HepG2 (cell line): ENCODE measurements around the gene NRBP1. TPM values are rescaled to one million over a fixed set of nuclear protein-coding genes. Genes with fewer than 3 reads are reported as not detected.

Source experiments
- ATAD3A ChIP-seq: sonication (generic); formaldehyde crosslinking; IDR thresholded peaks from 2 replicates; pipeline ENCODE4 v1.4.0; 2020; ENCODE audit warnings: missing genetic modification reagents
- EHMT2 ChIP-seq: fragments of 200-600 bp; sonication (generic); IDR thresholded peaks from 2 replicates; pipeline ENCODE4 v1.7.0; 2017; ENCODE audit warnings: antibody characterized with exemption, low read depth, low read length, borderline replicate concordance
- FOXA1 ChIP-seq, 2 experiments: fragments of 450-650 bp in 1 of 2; sonication (generic) in 1 of 2; formaldehyde crosslinking in 1 of 2; IDR thresholded peaks; 2 replicates each; pipeline versions ENCODE4 v1.4.0 to v1.6.1; 2016 to 2020; ENCODE audit warnings: missing genetic modification reagents in 1 of 2
- GPN1 ChIP-seq: sonication (generic); formaldehyde crosslinking; IDR thresholded peaks from 2 replicates; pipeline ENCODE4 v1.5.1; 2020; ENCODE audit warnings: missing genetic modification reagents, borderline replicate concordance
- HMG20A ChIP-seq: IDR thresholded peaks from 2 replicates; pipeline ENCODE4 v1.6.1; 2016; ENCODE audit warnings: borderline replicate concordance
- KLF11 ChIP-seq: IDR thresholded peaks from 2 replicates; pipeline ENCODE4 v1.6.1; 2016; ENCODE audit warnings: missing compliant biosample characterization
- MXI1 ChIP-seq: IDR thresholded peaks from 3 replicates; pipeline ENCODE4 v1.6.1; 2012; ENCODE audit warnings: low read depth, low read length, inconsistent platforms, borderline replicate concordance
- NONO ChIP-seq, 2 experiments: fragments of 450-650 bp in 1 of 2; sonication (generic) in 1 of 2; formaldehyde crosslinking in 1 of 2; IDR thresholded peaks in 1 of 2; conservative IDR thresholded peaks in 1 of 2; 2 replicates each; pipeline versions ENCODE4 v1.6.1 to v1.8.0; 2017 to 2022; ENCODE audit warnings: mild to moderate bottlenecking in 1 of 2, missing genetic modification reagents in 1 of 2, moderate library complexity in 1 of 2
- PHF5A ChIP-seq: IDR thresholded peaks from one replicate; pipeline ENCODE4 v1.6.1; 2018; ENCODE audit warnings: low read depth, missing genetic modification reagents; ENCODE audit not compliant: unreplicated experiment
- SALL2 ChIP-seq: sonication (generic); formaldehyde crosslinking; IDR thresholded peaks from 2 replicates; pipeline ENCODE4 v1.8.1; 2023; ENCODE audit warnings: mild to moderate bottlenecking, missing genetic modification reagents, inconsistent platforms
- SIX1 ChIP-seq: sonication (generic); formaldehyde crosslinking; IDR thresholded peaks from 2 replicates; pipeline ENCODE4 v1.4.0; 2020; ENCODE audit warnings: missing genetic modification reagents, borderline replicate concordance
- TBL1XR1 ChIP-seq: fragments of 150-350 bp; IDR thresholded peaks from 2 replicates; pipeline ENCODE4 v1.6.1; 2014; ENCODE audit warnings: borderline replicate concordance, low read length; ENCODE audit not compliant: partially characterized antibody
- TEAD3 ChIP-seq: optimal IDR thresholded peaks from 2 replicates; pipeline ENCODE3; 2016; ENCODE audit warnings: borderline replicate concordance
- ZFP1 ChIP-seq: IDR thresholded peaks from 2 replicates; pipeline ENCODE4 v1.6.1; 2016
- ZNF749 ChIP-seq: sonication (generic); formaldehyde crosslinking; IDR thresholded peaks from 2 replicates; pipeline ENCODE4 v1.8.0; 2022; ENCODE audit warnings: mild to moderate bottlenecking, missing genetic modification reagents, moderate library complexity, borderline replicate concordance
- ZNF75D ChIP-seq: sonication (generic); formaldehyde crosslinking; IDR thresholded peaks from 2 replicates; pipeline ENCODE4 v1.8.1; 2023; ENCODE audit warnings: missing genetic modification reagents, mild to moderate bottlenecking, borderline replicate concordance
- ZSCAN21 ChIP-seq: sonication (generic); formaldehyde crosslinking; IDR thresholded peaks from 2 replicates; pipeline ENCODE4 v1.8.0; 2022; ENCODE audit warnings: mild to moderate bottlenecking, missing genetic modification reagents, moderate library complexity, borderline replicate concordance
- ZZZ3 ChIP-seq: sonication (generic); formaldehyde crosslinking; IDR thresholded peaks from 2 replicates; pipeline ENCODE4 v1.4.0; 2020; ENCODE audit warnings: missing genetic modification reagents, mild to moderate bottlenecking, borderline replicate concordance
- polyA plus RNA-seq, 8 experiments: library from polyadenylated mRNA; depleted of rRNA in 3 of 8; stranded (reverse) in 7 of 8; unstranded in 1 of 8; fragments of >200 nt; fragmentation: Illumina TruSeq in 4 of 8; extraction: Trizol in 4 of 8; gene quantifications; 2 replicates each; pipeline versions ENCODE4 v1.2.1 to v1.2.3, GENCODE V29; 2011 to 2016; ENCODE audit warnings: low read depth in 4 of 8, missing spikeins in 1 of 8, mixed read lengths in 1 of 8; ENCODE audit not compliant: insufficient read depth in 1 of 8
- total RNA-seq, 5 experiments: library from RNA; depleted of rRNA; stranded (reverse); fragments of >200 nt; fragmentation: Illumina TruSeq; extraction: Trizol; gene quantifications; 2 replicates each; pipeline ENCODE4 v1.2.3, GENCODE V29; 2016; ENCODE audit warnings: low read depth in 1 of 5
- TF ChIP-seq, protein P1 (sequence below): sonication (generic); formaldehyde crosslinking; IDR thresholded peaks from 2 replicates; pipeline ENCODE4 v1.5.0; 2020; ENCODE audit warnings: mild to moderate bottlenecking, missing genetic modification reagents
- TF ChIP-seq, protein P2 (sequence below): sonication (generic); formaldehyde crosslinking; IDR thresholded peaks from 2 replicates; pipeline ENCODE4 v1.5.1; 2020; ENCODE audit warnings: mild to moderate bottlenecking, missing genetic modification reagents
- TF ChIP-seq, protein P3 (sequence below): sonication (generic); formaldehyde crosslinking; IDR thresholded peaks from 2 replicates; pipeline ENCODE4 v1.8.1; 2023; ENCODE audit warnings: mild to moderate bottlenecking, missing genetic modification reagents
- TF ChIP-seq, protein P4 (sequence below): sonication (generic); formaldehyde crosslinking; IDR thresholded peaks from 2 replicates; pipeline ENCODE4 v1.4.0; 2020; ENCODE audit warnings: missing genetic modification reagents

NRBP1 gene
- total and polyA plus RNA-seq, 2 of the 13 experiments (the other 11 are each of a cell fraction or from before 2014, with no cell fraction given), result 165 to 240 TPM

DNA sequence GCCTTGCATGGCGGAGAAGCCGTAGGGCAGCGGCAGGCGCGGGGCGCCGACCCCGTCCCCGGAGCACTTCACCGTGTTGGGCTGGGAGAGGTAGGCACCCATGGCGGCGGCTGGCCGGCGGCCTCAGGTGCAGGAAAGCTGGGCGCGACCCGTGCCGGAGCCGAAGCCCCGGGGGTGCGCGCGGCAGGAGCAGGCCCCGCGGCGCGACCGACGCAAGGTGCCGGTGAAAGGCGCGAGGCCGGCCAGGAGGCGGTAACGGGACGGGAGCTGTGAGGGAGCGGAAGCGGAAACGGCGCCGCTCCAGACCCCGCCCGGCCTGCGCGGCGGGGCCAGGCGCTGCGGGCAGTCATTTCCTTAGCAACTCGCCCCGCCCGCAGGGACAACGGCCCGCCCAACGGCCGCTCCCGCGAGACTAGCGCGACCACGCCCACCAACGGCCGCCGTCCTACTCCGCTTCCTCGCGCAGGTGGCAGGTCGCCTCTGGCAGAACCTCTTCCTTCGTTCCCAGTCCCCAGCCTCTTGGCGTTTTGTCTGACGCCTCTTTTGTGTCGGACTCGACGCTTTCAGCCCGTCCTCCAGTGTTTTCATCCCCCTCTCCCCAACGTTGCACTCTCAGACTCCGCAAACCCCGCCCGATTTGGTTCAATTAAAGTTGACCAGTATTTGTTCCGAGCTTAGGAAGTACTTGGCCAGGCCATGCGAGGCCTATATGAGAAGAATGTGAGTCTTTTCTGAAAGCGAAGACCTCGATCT is 18.9 kb upstream of the NRBP1 start, which contains the start of gene PPM1G (continued):
- TF ChIP-seq PHF5A (CRISPR knock-in tag) (peak; percentile 25), EHMT2 (no peak), HMG20A (CRISPR knock-in tag) (no peak), MXI1 (peak; percentile 91), NONO (IDR thresholded peaks at IDR 0.05) (no peak), NONO (CRISPR knock-in tag; conservative IDR thresholded peaks at IDR 0.05) (peak; percentile 93), KLF11 (CRISPR knock-in tag) (peak; percentile 76), SALL2 (CRISPR knock-in tag) (peak; percentile 84), GPN1 (no peak; the same call in 1 of the 2 replicates), ZNF75D (no peak), TBL1XR1 (no peak), ATAD3A (CRISPR knock-in tag) (no peak), SIX1 (peak; percentile 47; the same call in 1 of the 2 replicates), ZNF749 (CRISPR knock-in tag) (peak; percentile 90), TEAD3 (CRISPR knock-in tag) (peak; percentile 84), ZSCAN21 (peak; percentile 97), ZFP1 (peak; percentile 12; the same call in 1 of the 2 replicates), ZZZ3 (CRISPR knock-in tag) (no peak; the same call in 1 of the 2 replicates), FOXA1 (IDR thresholded peaks at IDR 0.05) (no peak), FOXA1 (CRISPR knock-in tag; IDR thresholded peaks at IDR 0.05) (no peak)
- TF ChIP-seq, protein P1, sequence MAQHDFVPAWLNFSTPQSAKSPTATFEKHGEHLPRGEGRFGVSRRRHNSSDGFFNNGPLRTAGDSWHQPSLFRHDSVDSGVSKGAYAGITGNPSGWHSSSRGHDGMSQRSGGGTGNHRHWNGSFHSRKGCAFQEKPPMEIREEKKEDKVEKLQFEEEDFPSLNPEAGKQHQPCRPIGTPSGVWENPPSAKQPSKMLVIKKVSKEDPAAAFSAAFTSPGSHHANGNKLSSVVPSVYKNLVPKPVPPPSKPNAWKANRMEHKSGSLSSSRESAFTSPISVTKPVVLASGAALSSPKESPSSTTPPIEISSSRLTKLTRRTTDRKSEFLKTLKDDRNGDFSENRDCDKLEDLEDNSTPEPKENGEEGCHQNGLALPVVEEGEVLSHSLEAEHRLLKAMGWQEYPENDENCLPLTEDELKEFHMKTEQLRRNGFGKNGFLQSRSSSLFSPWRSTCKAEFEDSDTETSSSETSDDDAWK, result no peak
- TF ChIP-seq, protein P2, sequence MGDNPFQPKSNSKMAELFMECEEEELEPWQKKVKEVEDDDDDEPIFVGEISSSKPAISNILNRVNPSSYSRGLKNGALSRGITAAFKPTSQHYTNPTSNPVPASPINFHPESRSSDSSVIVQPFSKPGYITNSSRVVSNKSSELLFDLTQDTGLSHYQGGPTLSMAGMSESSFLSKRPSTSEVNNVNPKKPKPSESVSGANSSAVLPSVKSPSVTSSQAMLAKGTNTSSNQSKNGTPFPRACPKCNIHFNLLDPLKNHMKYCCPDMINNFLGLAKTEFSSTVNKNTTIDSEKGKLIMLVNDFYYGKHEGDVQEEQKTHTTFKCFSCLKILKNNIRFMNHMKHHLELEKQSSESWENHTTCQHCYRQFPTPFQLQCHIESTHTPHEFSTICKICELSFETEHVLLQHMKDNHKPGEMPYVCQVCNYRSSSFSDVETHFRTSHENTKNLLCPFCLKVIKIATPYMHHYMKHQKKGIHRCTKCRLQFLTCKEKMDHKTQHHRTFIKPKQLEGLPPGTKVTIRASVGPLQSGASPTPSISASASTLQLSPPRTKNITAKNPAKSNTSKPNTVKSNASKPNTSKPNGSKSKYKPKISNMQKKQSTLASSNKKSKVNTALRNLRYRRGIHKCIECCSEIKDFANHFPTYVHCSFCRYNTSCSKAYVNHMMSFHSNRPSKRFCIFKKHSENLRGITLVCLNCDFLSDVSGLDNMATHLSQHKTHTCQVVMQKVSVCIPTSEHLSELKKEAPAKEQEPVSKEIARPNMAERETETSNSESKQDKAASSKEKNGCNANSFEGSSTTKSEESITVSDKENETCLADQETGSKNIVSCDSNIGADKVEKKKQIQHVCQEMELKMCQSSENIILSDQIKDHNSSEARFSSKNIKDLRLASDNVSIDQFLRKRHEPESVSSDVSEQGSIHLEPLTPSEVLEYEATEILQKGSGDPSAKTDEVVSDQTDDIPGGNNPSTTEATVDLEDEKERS (CRISPR knock-in tag), result peak; percentile 73; the same call in 1 of the 2 replicates
- TF ChIP-seq, protein P3, sequence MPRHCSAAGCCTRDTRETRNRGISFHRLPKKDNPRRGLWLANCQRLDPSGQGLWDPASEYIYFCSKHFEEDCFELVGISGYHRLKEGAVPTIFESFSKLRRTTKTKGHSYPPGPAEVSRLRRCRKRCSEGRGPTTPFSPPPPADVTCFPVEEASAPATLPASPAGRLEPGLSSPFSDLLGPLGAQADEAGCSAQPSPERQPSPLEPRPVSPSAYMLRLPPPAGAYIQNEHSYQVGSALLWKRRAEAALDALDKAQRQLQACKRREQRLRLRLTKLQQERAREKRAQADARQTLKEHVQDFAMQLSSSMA (CRISPR knock-in tag), result peak; percentile 92
- TF ChIP-seq, protein P4, sequence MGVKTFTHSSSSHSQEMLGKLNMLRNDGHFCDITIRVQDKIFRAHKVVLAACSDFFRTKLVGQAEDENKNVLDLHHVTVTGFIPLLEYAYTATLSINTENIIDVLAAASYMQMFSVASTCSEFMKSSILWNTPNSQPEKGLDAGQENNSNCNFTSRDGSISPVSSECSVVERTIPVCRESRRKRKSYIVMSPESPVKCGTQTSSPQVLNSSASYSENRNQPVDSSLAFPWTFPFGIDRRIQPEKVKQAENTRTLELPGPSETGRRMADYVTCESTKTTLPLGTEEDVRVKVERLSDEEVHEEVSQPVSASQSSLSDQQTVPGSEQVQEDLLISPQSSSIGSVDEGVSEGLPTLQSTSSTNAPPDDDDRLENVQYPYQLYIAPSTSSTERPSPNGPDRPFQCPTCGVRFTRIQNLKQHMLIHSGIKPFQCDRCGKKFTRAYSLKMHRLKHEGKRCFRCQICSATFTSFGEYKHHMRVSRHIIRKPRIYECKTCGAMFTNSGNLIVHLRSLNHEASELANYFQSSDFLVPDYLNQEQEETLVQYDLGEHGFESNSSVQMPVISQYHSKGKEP (CRISPR knock-in tag), result 0 out of 2 replicates have a peak, but pooled peaks have one; percentile 23
